ENCODE data around the gene ADIPOR2. TPM values are rescaled to one million over a fixed set of nuclear protein-coding genes. Genes with fewer than 3 reads are reported as not detected.

Gene ADIPOR2
- total and polyA plus RNA-seq, 10 of the 15 experiments (the other 5 are each of a cell fraction or from before 2014, with no cell fraction given), result 8.6 to 65.0 (median 38.0) TPM

- ChIA-PET POLR2A (no interaction called here), RAD21 (ENCODE audit: unreplicated experiment) (no interaction called here), SMC1A (ENCODE audit: uncharacterized antibody, unreplicated experiment) (no interaction called here), CTCF (interaction anchor here (2.0 kb wide), 1 partner anchor 11 kb away, joined by 10 read pairs; no protein-coding TSS in a partner anchor)
- no TSS peak for BruUV-seq (replicated peaks)
- Histone ChIP-seq H3K27me3 (replicated peaks in 1 of 2; ENCODE audit: control insufficient read depth in 2 of 2, insufficient read depth in 2 of 2, low read length in 1 of 2) (no peaks in the 10 kb centered on the region), H2AFZ (ENCODE audit: control insufficient read depth, low read depth, low read length) (no peak overlapping the region), H3K4me3 (no peak overlapping the region), H3K36me3 (ENCODE audit: control insufficient read depth in 2 of 2, insufficient read depth in 2 of 2, low read length in 1 of 2) (peaks cover 0 to 3% of the 10 kb centered on the region in 2 experiments; a peak in 2 of 4 replicates), H3K27ac (ENCODE audit: control insufficient read depth, insufficient read depth) (no peak overlapping the region), H3K4me2 (ENCODE audit: control insufficient read depth, insufficient read depth) (no peak overlapping the region), H3K9me3 (replicated peaks; ENCODE audit: control insufficient read depth, insufficient read depth, low read length) (no peaks in the 10 kb centered on the region), H3K79me2 (ENCODE audit: control insufficient read depth, insufficient read depth, low read length) (peaks cover 1% of the 10 kb centered on the region), H3K4me1 (ENCODE audit: control insufficient read depth, insufficient read depth, low read length) (no peaks in the 10 kb centered on the region), H3K9ac (ENCODE audit: control insufficient read depth, insufficient read depth, low read length) (no peak overlapping the region), H4K20me1 (ENCODE audit: control insufficient read depth, insufficient read depth) (no peaks in the 10 kb centered on the region)
- intact Hi-C loops (cut with micrococcal nuclease; ENCODE audit: unreplicated experiment), result no loop called here
- in situ Hi-C loops (cut with MboI), result no loop called here
- no peak for FAIRE-seq
- no peak for DNase-seq (ENCODE audit: low read depth, low spot score)
- ATAC-seq, result no peak
- WGBS (ENCODE audit: insufficient coverage, insufficient replicate concordance, low lambda C conversion rate, missing lambda C conversion rate), result 97% methylated on average over 2 of the region's 2 CpGs
- TF ChIP-seq ZNF384 (IDR thresholded peaks at IDR 0.05; ENCODE audit: borderline replicate concordance, low read depth, low read length) (no peak), KDM1A (IDR thresholded peaks at IDR 0.05; ENCODE audit: borderline replicate concordance) (no peak), RCOR1 (conservative IDR thresholded peaks at IDR 0.05; ENCODE audit: low read depth, low read length) (no peak), ZNF687 (IDR thresholded peaks at IDR 0.05) (no peak), RFX5 (IDR thresholded peaks at IDR 0.05; ENCODE audit: low read depth, low read length) (no peak), TBL1XR1 (IDR thresholded peaks at IDR 0.05; ENCODE audit: low read depth, low read length) (no peak), CBX5 (IDR thresholded peaks at IDR 0.05; ENCODE audit: low read depth) (no peak), POLR2AphosphoS2 (IDR thresholded peaks at IDR 0.05; ENCODE audit: low read depth, low read length) (no peak), E2F4 (IDR thresholded peaks at IDR 0.05; ENCODE audit: low read depth, low read length) (no peak), CEBPB (IDR thresholded peaks at IDR 0.05; ENCODE audit: borderline replicate concordance in 1 of 2, low read depth in 2 of 2, low read length in 2 of 2) (no peak), SREBF2 (IDR thresholded peaks at IDR 0.05; ENCODE audit: low read length) (no peak), RAD51 (IDR thresholded peaks at IDR 0.05) (no peak), NFYB (IDR thresholded peaks at IDR 0.05; ENCODE audit: insufficient read depth, low read depth, low read length) (no peak)
- TF ChIP-seq, protein P1, sequence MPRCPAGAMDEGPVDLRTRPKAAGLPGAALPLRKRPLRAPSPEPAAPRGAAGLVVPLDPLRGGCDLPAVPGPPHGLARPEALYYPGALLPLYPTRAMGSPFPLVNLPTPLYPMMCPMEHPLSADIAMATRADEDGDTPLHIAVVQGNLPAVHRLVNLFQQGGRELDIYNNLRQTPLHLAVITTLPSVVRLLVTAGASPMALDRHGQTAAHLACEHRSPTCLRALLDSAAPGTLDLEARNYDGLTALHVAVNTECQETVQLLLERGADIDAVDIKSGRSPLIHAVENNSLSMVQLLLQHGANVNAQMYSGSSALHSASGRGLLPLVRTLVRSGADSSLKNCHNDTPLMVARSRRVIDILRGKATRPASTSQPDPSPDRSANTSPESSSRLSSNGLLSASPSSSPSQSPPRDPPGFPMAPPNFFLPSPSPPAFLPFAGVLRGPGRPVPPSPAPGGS (IDR thresholded peaks at IDR 0.05; ENCODE audit: borderline replicate concordance, insufficient read depth, low read depth, low read length, poor library complexity, severe bottlenecking), result no peak
- TF ChIP-seq, protein P2, sequence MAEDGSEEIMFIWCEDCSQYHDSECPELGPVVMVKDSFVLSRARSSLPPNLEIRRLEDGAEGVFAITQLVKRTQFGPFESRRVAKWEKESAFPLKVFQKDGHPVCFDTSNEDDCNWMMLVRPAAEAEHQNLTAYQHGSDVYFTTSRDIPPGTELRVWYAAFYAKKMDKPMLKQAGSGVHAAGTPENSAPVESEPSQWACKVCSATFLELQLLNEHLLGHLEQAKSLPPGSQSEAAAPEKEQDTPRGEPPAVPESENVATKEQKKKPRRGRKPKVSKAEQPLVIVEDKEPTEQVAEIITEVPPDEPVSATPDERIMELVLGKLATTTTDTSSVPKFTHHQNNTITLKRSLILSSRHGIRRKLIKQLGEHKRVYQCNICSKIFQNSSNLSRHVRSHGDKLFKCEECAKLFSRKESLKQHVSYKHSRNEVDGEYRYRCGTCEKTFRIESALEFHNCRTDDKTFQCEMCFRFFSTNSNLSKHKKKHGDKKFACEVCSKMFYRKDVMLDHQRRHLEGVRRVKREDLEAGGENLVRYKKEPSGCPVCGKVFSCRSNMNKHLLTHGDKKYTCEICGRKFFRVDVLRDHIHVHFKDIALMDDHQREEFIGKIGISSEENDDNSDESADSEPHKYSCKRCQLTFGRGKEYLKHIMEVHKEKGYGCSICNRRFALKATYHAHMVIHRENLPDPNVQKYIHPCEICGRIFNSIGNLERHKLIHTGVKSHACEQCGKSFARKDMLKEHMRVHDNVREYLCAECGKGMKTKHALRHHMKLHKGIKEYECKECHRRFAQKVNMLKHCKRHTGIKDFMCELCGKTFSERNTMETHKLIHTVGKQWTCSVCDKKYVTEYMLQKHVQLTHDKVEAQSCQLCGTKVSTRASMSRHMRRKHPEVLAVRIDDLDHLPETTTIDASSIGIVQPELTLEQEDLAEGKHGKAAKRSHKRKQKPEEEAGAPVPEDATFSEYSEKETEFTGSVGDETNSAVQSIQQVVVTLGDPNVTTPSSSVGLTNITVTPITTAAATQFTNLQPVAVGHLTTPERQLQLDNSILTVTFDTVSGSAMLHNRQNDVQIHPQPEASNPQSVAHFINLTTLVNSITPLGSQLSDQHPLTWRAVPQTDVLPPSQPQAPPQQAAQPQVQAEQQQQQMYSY (CRISPR knock-in tag; IDR thresholded peaks at IDR 0.05), result no peak
Measured at GRCh38 chr12:1763153-1763552, 72.3 kb downstream of the ADIPOR2 start.

Data from GM12878 (cell line).